ENCODE data around the gene ETDA. TPM values are rescaled to one million over a fixed set of nuclear protein-coding genes. Genes with fewer than 3 reads are reported as not detected.
A peak's percentile ranks its signal among the peaks of the same experiment; 100 is the strongest.

ETDA gene
- total RNA-seq, 6 experiments from 2014 or later: not detected

DNA sequence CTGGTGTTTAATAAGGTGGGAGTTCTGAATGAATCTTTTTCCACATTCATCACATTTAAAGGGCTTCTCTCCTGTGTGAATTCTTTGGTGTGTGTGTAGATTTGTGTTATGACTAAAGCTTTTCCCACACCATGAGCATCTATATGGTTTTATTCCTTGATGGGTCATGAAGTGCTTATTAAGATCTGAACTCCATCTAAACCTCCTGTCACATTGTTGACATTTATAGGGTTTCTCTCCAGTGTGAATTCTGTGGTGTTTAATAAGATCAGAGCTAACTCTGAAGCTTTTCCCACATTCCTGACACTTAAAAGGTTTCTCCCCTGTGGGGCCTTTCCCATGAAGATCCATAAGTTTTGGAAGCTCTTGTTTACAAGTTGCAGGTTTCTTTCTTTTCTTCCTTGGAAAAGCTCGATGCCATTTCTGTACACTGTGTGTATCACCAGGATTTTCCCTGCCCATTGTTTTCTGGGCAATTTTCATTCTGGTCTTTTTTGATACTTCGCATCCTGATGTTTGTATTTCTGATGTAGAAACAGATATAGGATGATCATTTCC is 35.5 kb downstream of the ETDA start:
- WGBS (ENCODE audit: insufficient coverage, low coverage, low lambda C conversion rate, missing lambda C conversion rate): 68% methylated on average over 2 of the region's 2 CpGs

DNA sequence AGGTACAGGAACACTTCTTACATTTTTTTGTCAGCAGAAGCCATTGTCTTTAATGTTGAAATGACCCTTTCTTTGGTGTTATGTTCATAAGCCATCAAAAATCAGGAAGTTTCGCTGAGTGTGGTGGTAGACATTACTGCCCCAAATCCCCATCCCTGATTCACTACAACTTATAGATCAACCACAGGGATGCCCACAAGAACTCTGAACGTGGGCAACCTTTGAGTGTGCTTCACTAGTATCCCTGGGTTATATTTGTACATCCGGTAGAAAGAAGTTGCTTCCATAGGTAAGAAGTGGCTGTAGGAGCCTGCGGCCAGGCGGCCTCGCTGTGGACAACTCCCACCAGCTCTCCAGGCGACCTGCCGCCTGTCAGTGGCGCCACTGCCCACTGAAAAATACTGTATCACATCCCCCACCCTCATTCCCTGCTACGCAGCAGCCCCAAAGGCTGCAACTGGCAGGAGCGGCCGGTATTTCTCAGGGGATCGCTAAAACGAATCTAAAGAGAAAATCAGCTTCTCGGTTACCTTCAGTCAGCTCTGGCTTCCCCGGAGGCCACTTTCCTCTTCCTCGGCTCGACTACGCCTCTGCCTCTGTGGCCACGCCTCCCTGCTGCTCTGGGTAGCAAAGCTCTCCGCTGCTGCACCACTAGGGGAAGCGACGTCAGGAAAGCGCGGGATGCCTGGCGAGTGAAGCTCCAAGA is 43.5 kb downstream of the ETDA start:
- DNase-seq (peak in 2 of 3 donors; percentile 25 to 65), ATAC-seq (peak in 3 of 4 donors; percentile 28 to 36 (median 36))
- Histone ChIP-seq H3K4me3 (peak overlapping the region in 1 of 3 donors; percentile 9), H3K27me3 (no peaks in the 10 kb centered on the region), H3K27ac (no peak overlapping the region), H3K36me3 (no peaks in the 10 kb centered on the region), H3K4me1 (no peaks in the 10 kb centered on the region), H3K9me3 (no peaks in the 10 kb centered on the region)
- intact Hi-C loops (cut with DNase I): no loop called here
- 57% methylated on average over 5 of the region's 26 CpGs for WGBS (ENCODE audit: insufficient coverage, low coverage, low lambda C conversion rate, missing lambda C conversion rate)
- TF ChIP-seq, protein P1, sequence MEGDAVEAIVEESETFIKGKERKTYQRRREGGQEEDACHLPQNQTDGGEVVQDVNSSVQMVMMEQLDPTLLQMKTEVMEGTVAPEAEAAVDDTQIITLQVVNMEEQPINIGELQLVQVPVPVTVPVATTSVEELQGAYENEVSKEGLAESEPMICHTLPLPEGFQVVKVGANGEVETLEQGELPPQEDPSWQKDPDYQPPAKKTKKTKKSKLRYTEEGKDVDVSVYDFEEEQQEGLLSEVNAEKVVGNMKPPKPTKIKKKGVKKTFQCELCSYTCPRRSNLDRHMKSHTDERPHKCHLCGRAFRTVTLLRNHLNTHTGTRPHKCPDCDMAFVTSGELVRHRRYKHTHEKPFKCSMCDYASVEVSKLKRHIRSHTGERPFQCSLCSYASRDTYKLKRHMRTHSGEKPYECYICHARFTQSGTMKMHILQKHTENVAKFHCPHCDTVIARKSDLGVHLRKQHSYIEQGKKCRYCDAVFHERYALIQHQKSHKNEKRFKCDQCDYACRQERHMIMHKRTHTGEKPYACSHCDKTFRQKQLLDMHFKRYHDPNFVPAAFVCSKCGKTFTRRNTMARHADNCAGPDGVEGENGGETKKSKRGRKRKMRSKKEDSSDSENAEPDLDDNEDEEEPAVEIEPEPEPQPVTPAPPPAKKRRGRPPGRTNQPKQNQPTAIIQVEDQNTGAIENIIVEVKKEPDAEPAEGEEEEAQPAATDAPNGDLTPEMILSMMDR (IDR thresholded peaks at IDR 0.05): no peak
- TF ChIP-seq POLR2A (IDR thresholded peaks at IDR 0.05): no peak

More for the DNA sequence above, 35.5 kb downstream of the ETDA start:
- ATAC-seq (no peak), DNase-seq (no peak)
- peaks cover 0 to 20% (median 2%) of the 10 kb centered on the region in 4 donors for H3K9me3 ChIP-seq
- peaks cover 0 to 3% (median 0%) of the 10 kb centered on the region in 4 donors for H3K36me3 ChIP-seq
- TF ChIP-seq POLR2A (IDR thresholded peaks at IDR 0.05): no peak
- TF ChIP-seq, protein P1 (IDR thresholded peaks at IDR 0.05): no peak
- H3K27me3 ChIP-seq: no peaks in the 10 kb centered on the region
- no peaks in the 10 kb centered on the region for H3K4me1 ChIP-seq
- no peak overlapping the region for H3K27ac ChIP-seq
- intact Hi-C loops (cut with DNase I): no loop called here
- no peak overlapping the region for H3K4me3 ChIP-seq

DNA sequence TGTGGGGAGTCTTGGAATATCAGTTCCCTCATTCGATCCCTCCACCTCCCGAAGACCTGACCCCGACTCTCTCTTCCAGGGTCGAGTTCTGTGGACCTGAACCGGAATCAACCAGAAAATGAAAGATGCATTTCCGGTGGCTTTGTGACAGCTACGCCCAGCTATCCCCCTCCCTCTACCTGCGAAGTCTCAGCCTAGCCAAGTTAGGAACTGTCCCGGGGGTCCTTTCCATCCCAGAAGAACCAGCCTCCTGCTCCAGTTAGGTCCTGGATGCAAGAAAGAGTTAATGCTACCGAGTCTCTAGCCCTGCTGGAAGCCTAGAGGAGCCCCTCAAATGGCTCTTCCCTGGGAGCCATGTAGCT is 44.1 kb downstream of the ETDA start:
- TF ChIP-seq, protein P1 (IDR thresholded peaks at IDR 0.05): no peak
- no peak for TF ChIP-seq POLR2A (IDR thresholded peaks at IDR 0.05)
- no peaks in the 10 kb centered on the region for H3K9me3 ChIP-seq

DNA sequence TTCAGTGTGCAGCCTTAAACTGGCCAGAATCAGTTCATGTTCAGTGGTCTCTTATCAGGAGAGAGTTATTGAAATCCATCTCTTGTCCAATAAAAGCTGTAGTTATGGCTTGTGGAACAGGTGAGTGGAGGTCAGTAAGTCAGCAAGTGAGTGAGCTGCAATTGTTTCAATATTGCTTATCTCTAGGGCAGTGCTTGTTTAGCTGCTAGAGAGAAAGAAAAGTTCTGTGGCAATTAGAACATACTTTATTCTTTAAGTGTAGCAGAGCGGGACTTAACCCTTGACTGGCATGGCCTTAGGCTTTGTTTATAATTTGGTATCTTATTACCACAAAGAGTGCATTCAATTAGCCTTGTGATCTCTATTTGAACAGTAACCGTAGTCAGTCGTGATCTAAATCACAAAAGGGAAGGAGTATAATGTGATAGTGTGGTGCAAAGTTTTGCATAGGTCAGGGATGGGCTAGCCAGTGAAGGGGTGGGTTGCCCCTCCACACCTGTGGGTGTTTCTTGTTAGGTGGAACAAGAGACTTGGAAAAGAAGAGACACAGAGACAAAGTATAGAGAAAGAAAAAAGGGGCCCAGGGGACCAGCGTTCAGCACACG is 50.5 kb downstream of the ETDA start:
- Histone ChIP-seq H3K4me3 (no peak overlapping the region), H3K27me3 (no peaks in the 10 kb centered on the region), H3K36me3 (no peaks in the 10 kb centered on the region), H3K27ac (no peak overlapping the region), H3K9me3 (no peaks in the 10 kb centered on the region), H3K4me1 (no peaks in the 10 kb centered on the region)
- WGBS (ENCODE audit: insufficient coverage, low coverage, low lambda C conversion rate, missing lambda C conversion rate): 47% methylated on average over 5 of the region's 5 CpGs
- no peak for DNase-seq
- no peak for ATAC-seq
- TF ChIP-seq POLR2A (IDR thresholded peaks at IDR 0.05): no peak
- intact Hi-C loops (cut with DNase I): no loop called here

More for the DNA sequence above, 44.1 kb downstream of the ETDA start:
- H3K4me3 ChIP-seq: peak overlapping the region in 1 of 3 donors; percentile 9
- 52% methylated on average over 6 of the region's 10 CpGs for WGBS (ENCODE audit: insufficient coverage, low coverage, low lambda C conversion rate, missing lambda C conversion rate)
- no peaks in the 10 kb centered on the region for H3K27me3 ChIP-seq
- DNase-seq (no peak), ATAC-seq (no peak)
- intact Hi-C loops (cut with DNase I): no loop called here
- no peaks in the 10 kb centered on the region for H3K4me1 ChIP-seq
- no peak overlapping the region for H3K27ac ChIP-seq
- H3K36me3 ChIP-seq: no peaks in the 10 kb centered on the region

Other genes with a start within 250 kb of the ETDA start
- gene RTL8B, start 229.5 kb upstream of the ETDA start, total RNA-seq: 1 to 10 TPM in 4 of 6 experiments, under 1 TPM in 2; 0.66 to 1.7 (median 1.1) TPM
- gene RTL8C, start 219.7 kb upstream of the ETDA start, total RNA-seq: 10 to 100 TPM; 19.5 to 31.2 (median 25.7) TPM
- gene RTL8A, start 199.9 kb upstream of the ETDA start, total RNA-seq: 10 to 100 TPM in 3 of 6 experiments, 1 to 10 TPM in 3; 6.6 to 15.4 (median 10.9) TPM
- gene SMIM10L2B, start 153.3 kb upstream of the ETDA start, total RNA-seq: under 1 TPM; 0.33 to 0.86 (median 0.45) TPM
- not detected for gene ETDB, start 131.5 kb upstream of the ETDA start, total RNA-seq
- gene CT55, start 80.7 kb upstream of the ETDA start, total RNA-seq: not detected
- not detected for gene ETDC, start 57.4 kb downstream of the ETDA start, total RNA-seq
- gene ZNF75D, start 92.0 kb downstream of the ETDA start, total RNA-seq: 1 to 10 TPM; 4.1 to 6.6 (median 4.4) TPM
- gene ZNF449, start 92.7 kb downstream of the ETDA start, total RNA-seq: 1 to 10 TPM; 2.0 to 3.4 (median 2.7) TPM
- under 1 TPM; 0.06 to 0.18 (median 0.16) TPM for gene SMIM10L2A, start 169.9 kb downstream of the ETDA start, total RNA-seq